Fibroblast of lung (primary cell): ENCODE results near the gene IL10RA. TPM values are rescaled to one million over a fixed set of nuclear protein-coding genes. Genes with fewer than 3 reads are reported as not detected.

Experiments
- DNase-seq, 2 donors: peaks; one replicate each; pipeline versions ENCODE4 v3.0.0 to v3.0.0-alpha.2; 2010; ENCODE audit warnings: low read depth in 2 of 2
- H2AFZ ChIP-seq: 2 replicates; pipeline ENCODE4 v1.5.1; 2012; ENCODE audit warnings: low read length, control low read depth, inconsistent platforms
- H3K27ac ChIP-seq: 2 replicates; pipeline ENCODE4 v1.5.1; 2011; ENCODE audit warnings: low read length, control low read depth; ENCODE audit not compliant: insufficient read depth
- H3K27me3 ChIP-seq: 2 replicates; pipeline ENCODE4 v1.5.1; 2011; ENCODE audit warnings: mild to moderate bottlenecking, low read length; ENCODE audit not compliant: control insufficient read depth, insufficient read depth
- H3K36me3 ChIP-seq: 2 replicates; pipeline ENCODE4 v1.5.1; 2011; ENCODE audit warnings: low read length; ENCODE audit not compliant: control insufficient read depth, insufficient read depth
- H3K4me1 ChIP-seq: 2 replicates; pipeline ENCODE4 v1.5.1; 2011; ENCODE audit warnings: low read length; ENCODE audit not compliant: control insufficient read depth, insufficient read depth; ENCODE audit errors: extremely low read depth
- H3K4me2 ChIP-seq: 2 replicates; pipeline ENCODE4 v1.5.1; 2011; ENCODE audit warnings: low read length, control low read depth; ENCODE audit not compliant: insufficient read depth; ENCODE audit errors: extremely low read depth
- H3K4me3 ChIP-seq, 4 experiments: fragments of 200-600 bp in 1 of 4; sonication (generic) in 1 of 4; replicated peaks in 1 of 4; 2 replicates each; pipeline ENCODE4 v1.5.1; 2011 to 2016; ENCODE audit warnings: low read length in 4 of 4, low read depth in 3 of 4, mild to moderate bottlenecking in 3 of 4, control low read depth in 2 of 4, inconsistent platforms in 1 of 4, mixed read lengths in 1 of 4; ENCODE audit not compliant: insufficient read depth in 1 of 4; ENCODE audit errors: control extremely low read depth in 1 of 4
- H3K79me2 ChIP-seq: 2 replicates; pipeline ENCODE4 v1.5.1; 2012; ENCODE audit warnings: mild to moderate bottlenecking, low read length, inconsistent platforms; ENCODE audit not compliant: control insufficient read depth, insufficient read depth
- H3K9ac ChIP-seq: 2 replicates; pipeline ENCODE4 v1.5.1; 2011; ENCODE audit warnings: mild to moderate bottlenecking, low read length, control low read depth; ENCODE audit not compliant: insufficient read depth
- H3K9me3 ChIP-seq: 2 replicates; pipeline ENCODE4 v1.5.1; 2012; ENCODE audit warnings: low read depth, low read length; ENCODE audit not compliant: control insufficient read depth, insufficient read depth
- H4K20me1 ChIP-seq: 2 replicates; pipeline ENCODE4 v1.5.1; 2011; ENCODE audit warnings: low read length; ENCODE audit not compliant: control insufficient read depth, insufficient read depth; ENCODE audit errors: extremely low read depth
- EZH2 ChIP-seq: IDR thresholded peaks from 2 replicates; pipeline ENCODE4 v1.5.1; 2012; ENCODE audit warnings: low read length, control low read depth, mild to moderate bottlenecking; ENCODE audit errors: missing control alignments
- polyA plus RNA-seq, 2 donors: library from polyadenylated mRNA; depleted of rRNA in 1 of 2; stranded (reverse) in 1 of 2; unstranded in 1 of 2; fragments of >200 nt; gene quantifications; 2 replicates each; pipeline ENCODE4 v1.2.1, GENCODE V29; 2011 to 2012; ENCODE audit warnings: missing spikeins in 1 of 2
- total RNA-seq: library from RNA; depleted of rRNA; stranded (reverse); fragments of >200 nt; gene quantifications from 2 replicates; pipeline ENCODE4 v1.2.1, GENCODE V29; 2014
- TF ChIP-seq, protein P1 (sequence below), 2 donors: IDR thresholded peaks in 1 of 2; conservative IDR thresholded peaks in 1 of 2; 1 replicate in 1 of 2; 2 replicates in 1 of 2; pipeline ENCODE4 v1.5.1; 2011 to 2012; ENCODE audit warnings: low read length in 2 of 2, control low read depth in 1 of 2, inconsistent platforms in 1 of 2, low read depth in 1 of 2, mild to moderate bottlenecking in 1 of 2

The IL10RA gene
- total and polyA plus RNA-seq, 2 donors (not counting 1 experiment from before 2014, with no cell fraction given): 0.17 TPM; not detected in 1

DNA sequence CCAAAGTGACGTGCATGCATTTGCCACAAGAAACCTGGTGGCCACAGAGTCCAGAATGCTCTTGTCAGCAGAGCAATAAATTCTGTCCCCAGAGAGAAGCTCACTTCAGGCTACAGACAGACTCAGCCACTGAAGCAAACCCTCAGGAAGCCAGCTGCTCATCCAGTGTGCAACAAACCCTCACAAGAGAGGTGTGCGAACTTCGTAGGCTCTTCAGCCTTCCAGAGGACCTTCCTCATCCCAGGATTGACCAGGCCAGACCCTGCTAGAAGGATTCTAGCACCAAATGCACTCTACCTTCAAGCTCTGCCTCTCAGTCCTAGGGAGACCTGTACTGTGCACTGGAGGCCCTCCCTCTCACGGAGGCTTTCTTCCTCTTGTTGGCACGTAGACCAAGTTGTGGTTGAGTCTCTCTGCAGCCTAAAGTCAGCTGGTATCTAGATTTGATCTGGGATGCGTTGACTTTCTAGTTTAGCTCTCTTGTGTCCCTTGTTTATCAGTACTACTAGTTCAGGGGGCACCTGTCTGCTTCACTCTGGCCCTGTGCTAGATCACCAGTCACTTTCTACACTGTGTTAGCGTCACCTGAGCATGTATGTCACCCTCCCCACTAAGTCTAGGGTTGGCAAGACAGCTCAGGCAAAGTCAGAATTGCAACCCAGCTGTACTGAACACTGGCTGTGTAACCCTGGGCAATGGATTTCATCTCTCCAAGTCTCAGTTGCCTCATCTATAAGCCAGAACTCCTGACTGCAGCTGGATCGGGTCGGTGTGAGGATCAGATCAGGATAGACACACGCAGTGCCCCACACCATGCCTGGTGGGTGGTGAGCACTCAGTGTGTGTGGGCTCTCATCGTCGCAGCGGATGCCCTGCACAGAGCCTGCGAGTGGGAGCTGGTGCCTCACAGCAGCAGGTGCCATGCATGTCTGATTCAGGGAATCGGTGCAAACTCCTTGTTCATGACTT, 34.9 kb upstream of the IL10RA start:
- DNase-seq: no peak
- H2AFZ ChIP-seq: no peak overlapping the region

DNA sequence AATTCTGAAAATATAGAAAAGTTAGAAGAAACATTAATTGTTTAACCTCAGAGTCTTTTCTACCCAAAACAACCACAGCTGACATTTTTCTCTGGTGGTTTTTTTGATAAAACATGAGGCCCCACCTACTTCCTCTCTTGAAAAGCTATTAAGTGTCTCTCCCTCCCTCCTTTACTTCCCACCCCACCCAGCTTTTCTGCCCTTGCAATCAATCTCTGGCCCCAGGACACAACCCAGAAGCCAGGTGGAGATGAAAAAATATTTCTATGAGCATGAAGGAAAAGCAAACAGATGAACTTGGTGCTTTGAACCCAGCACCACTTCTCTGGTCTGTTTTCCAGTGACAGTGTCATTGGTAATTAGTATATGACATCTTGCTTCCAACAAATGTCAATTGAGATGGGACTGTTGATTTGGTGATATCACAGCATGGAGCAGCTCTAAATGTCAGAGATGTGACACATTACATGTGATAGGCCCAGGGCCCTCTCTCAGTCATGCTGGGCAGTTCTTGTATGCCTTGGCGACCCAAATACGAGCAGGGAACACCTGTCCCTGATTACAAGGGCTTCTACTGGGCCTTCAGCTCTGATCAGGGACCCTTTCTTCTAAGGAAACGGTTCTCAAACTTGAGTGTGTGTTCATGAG, 33.0 kb upstream of the IL10RA start:
- Histone ChIP-seq H3K27me3 (peaks cover 2% of the 10 kb centered on the region), H3K4me2 (no peak overlapping the region), H2AFZ (no peak overlapping the region), H3K36me3 (no peaks in the 10 kb centered on the region), H3K4me1 (no peaks in the 10 kb centered on the region), H3K9me3 (no peaks in the 10 kb centered on the region), H3K4me3 (no peak overlapping the region), H3K27ac (no peak overlapping the region), H4K20me1 (no peaks in the 10 kb centered on the region), H3K9ac (no peak overlapping the region), H3K79me2 (no peaks in the 10 kb centered on the region)
- DNase-seq: no peak
- no peak for TF ChIP-seq EZH2

More for the DNA sequence above, 34.9 kb upstream of the IL10RA start:
- Histone ChIP-seq H3K9ac (no peak overlapping the region), H3K27me3 (peaks cover 2% of the 10 kb centered on the region), H3K4me1 (no peaks in the 10 kb centered on the region), H3K9me3 (no peaks in the 10 kb centered on the region), H3K4me3 (no peak overlapping the region), H3K27ac (no peak overlapping the region), H3K4me2 (no peak overlapping the region), H3K36me3 (no peaks in the 10 kb centered on the region), H3K79me2 (no peaks in the 10 kb centered on the region), H4K20me1 (no peaks in the 10 kb centered on the region)
- TF ChIP-seq, protein P1, sequence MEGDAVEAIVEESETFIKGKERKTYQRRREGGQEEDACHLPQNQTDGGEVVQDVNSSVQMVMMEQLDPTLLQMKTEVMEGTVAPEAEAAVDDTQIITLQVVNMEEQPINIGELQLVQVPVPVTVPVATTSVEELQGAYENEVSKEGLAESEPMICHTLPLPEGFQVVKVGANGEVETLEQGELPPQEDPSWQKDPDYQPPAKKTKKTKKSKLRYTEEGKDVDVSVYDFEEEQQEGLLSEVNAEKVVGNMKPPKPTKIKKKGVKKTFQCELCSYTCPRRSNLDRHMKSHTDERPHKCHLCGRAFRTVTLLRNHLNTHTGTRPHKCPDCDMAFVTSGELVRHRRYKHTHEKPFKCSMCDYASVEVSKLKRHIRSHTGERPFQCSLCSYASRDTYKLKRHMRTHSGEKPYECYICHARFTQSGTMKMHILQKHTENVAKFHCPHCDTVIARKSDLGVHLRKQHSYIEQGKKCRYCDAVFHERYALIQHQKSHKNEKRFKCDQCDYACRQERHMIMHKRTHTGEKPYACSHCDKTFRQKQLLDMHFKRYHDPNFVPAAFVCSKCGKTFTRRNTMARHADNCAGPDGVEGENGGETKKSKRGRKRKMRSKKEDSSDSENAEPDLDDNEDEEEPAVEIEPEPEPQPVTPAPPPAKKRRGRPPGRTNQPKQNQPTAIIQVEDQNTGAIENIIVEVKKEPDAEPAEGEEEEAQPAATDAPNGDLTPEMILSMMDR (conservative IDR thresholded peaks at IDR 0.05 in 1 of 2, IDR thresholded peaks at IDR 0.05 in 1 of 2; ENCODE audit: low read depth in 1 of 2, low read length in 2 of 2): no peak
- TF ChIP-seq EZH2: no peak

DNA sequence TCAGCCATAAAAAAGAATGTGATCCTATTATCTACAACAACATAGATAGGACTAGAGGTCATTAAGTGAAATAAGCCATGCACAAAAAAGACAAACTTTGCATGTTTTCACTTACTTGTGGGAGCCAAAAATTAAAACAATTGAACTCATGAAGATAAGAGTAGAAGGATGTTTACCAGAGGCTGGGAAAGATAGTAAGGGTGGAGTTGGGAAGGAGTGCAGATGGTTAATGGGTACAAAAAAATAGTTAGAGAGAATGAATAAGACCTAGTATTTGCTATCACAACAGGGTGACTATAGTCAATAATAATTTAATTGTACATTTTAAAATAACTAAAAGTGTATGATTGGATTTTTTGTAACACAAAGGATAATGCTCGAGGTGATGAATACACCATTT, 27.2 kb upstream of the IL10RA start:
- Histone ChIP-seq H3K4me3 (no peak overlapping the region), H4K20me1 (no peaks in the 10 kb centered on the region), H3K27ac (no peak overlapping the region), H3K36me3 (no peaks in the 10 kb centered on the region), H3K4me2 (no peak overlapping the region), H3K79me2 (no peaks in the 10 kb centered on the region), H3K9me3 (no peaks in the 10 kb centered on the region), H3K4me1 (no peaks in the 10 kb centered on the region), H2AFZ (no peak overlapping the region), H3K27me3 (no peaks in the 10 kb centered on the region), H3K9ac (no peak overlapping the region)
- TF ChIP-seq EZH2: no peak
- TF ChIP-seq, protein P1 (conservative IDR thresholded peaks at IDR 0.05 in 1 of 2, IDR thresholded peaks at IDR 0.05 in 1 of 2; ENCODE audit: low read depth in 1 of 2, low read length in 2 of 2): no peak
- no peak for DNase-seq
